GM12873 (cell line): ENCODE data around the gene TNFAIP2.

Experiments
- CTCF ChIP-seq: IDR thresholded peaks from 2 replicates; pipeline ENCODE4 v1.5.1; 2012; ENCODE audit warnings: low read depth, mild to moderate bottlenecking, moderate library complexity, low read length, control low read depth; ENCODE audit not compliant: insufficient read depth; ENCODE audit errors: missing control alignments

Gene TNFAIP2

GRCh38 chr14:103121121-103121845 is 2.0 kb upstream of the TNFAIP2 start:
- TF ChIP-seq CTCF = no peak

- no peak for TF ChIP-seq CTCF
These were observed 1.2 kb upstream of the TNFAIP2 start for GRCh38 chr14:103121846-103122584.

GRCh38 chr14:103122585-103122946 is 695 bp upstream of the TNFAIP2 start:
- TF ChIP-seq CTCF = no peak

GRCh38 chr14:103123634-103124500 is 606 bp downstream of the TNFAIP2 start:
- peak; percentile 48 for TF ChIP-seq CTCF

GRCh38 chr14:103124501-103125001 is 1.3 kb downstream of the TNFAIP2 start:
- no peak for TF ChIP-seq CTCF

GRCh38 chr14:103125098-103126070 is 2.1 kb downstream of the TNFAIP2 start:
- TF ChIP-seq CTCF = no peak
